CMK (cell line): ENCODE data around the gene BMPER.

Source experiments
- DNase-seq: peaks from one replicate; pipeline ENCODE4 v3.0.0-alpha.2; 2010; ENCODE audit warnings: low read depth

The BMPER gene

DNA sequence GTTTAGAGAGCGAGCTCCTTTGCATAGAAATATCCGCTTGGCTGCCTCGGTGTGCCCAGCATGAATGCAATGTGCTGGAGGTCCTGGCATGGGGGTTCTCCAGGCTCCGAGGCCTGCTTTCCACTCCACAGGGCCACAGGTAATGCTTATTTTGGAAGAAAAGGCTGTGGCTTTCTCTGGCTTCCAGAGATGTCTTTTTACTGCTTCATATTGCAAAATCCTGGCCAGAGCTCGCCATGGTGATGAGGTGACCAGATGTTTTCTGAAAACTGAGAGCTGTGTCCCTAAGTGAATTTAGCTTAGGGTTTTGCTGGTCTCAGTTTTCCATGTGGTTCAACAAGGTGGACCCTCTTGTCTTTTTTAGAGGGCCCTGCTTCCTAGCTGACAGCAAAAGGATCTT, 65.2 kb downstream of the BMPER start:
- DNase-seq, result no peak

DNA sequence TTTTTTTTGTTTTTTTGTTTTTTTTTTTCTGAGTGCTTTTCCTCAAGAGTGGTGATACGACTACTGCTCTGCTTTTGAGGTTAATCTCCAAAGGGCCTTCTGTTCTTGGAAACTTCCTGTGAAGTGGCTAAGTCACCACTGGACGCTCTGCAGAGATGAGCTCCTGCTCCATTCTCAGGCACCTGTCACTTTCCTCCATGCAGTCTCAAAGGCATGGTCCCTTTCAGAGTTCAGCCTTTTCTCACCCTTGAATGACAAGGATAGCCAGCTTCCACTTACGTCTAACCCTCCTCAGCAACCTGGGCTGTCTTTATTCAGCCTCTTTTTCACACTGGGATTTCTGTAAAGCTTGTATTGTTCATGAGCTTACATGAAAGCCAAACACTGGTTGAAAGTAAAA, 65.8 kb downstream of the BMPER start:
- no peak for DNase-seq

DNA sequence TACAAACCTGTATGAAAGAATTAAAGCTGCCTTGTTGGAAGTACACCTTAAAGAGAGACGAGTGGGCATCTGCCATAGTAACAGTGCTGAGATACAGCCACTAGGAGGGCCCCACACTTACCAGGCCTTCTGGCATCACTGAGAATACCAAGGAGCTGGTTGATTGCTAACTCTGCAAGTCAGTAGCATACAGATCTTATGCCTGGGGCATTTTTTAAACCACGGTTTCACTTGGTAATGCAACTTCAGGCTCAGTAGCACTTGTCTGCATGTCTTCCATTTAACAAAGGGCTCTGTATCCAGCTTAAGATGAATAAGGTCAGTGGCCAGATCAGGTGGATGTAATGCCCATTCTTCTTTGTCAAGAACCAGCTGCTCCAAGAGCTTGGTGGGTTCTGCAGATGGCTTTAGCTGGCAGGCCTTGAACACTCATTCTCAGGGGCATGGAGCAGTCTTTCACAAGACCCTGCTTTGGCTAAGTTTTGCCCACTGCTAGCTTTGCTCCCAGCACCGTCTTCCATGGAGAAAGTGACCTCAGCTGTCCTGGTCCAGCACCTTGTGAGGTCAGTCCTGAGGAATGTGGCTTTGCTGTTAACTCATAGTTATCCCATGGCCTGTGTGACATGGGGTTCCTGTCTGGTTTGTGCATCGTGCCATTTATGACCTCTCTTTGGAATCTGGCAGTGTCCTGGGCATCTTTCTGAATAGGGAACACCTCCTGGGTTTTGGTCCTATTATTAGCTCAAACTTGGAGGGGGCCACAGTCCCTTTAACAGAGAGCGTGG, 68.1 kb downstream of the BMPER start:
- no peak for DNase-seq

DNA sequence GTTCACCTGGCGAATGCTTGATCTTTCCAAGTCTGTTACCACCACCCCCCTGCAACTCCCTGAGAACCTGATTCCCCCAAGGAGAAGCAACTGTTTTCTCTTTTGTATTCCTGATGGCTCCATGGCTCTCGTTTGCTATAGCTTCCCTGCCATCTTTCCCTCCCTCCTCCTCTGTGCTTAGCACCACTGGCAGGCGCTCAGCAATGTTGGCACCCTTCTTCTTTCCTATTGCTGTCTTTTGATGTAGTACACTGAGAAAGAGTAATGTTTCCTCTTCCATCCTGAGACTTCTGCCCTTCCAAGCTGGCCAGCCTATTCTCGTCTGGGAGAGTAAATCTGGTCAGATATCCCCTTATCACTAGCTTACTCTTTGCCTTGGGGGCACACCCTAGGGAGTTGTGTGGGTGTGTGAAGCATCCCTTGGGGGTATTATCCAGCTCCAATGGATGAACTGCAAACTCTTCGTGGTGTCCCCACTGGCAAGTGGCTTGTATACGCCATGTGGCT, 74.0 kb downstream of the BMPER start:
- DNase-seq, result no peak

DNA sequence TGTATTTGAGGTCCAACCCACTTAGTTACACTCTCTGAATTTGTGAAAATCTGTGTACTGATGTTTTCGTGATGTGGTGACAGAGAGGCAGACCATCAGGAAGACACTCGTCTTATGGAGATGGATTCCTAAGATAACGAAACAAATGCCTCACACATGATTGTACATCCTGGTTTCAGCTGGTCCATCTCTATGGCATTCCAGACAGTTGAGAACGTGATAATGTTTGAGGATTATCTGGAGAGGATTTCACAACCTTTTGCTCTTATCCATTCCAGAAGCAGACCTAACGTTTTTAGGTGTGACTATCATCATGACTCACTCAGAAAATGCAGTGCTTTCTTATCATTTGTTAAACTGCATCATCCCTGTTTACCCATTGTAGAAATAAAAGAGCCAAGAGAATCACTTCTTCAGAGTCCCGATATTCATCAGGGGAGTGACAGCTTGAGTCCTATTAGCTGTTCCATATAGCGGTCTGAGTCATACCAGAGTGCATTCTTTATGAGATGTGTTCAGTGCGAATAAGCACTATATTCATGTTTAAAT, 74.5 kb downstream of the BMPER start:
- no peak for DNase-seq

DNA sequence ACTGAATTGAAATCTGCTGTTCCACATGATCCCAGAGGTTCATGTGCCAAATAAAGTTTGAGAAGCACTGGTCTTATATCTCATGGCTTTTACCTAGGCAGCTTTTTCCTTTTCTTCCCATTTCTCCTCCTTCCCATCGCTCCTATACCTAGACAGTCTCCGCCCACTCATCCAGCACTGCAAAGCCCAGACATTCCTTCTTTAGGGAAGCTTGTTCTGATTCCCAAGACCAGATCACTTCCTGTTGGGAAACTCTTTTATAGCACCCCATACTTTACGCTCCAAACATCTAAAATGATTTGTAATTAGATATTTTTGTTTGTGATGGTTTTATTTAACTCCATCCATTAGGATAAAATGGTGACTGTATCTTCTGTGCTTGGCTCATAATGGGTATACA, 75.9 kb downstream of the BMPER start:
- DNase-seq, result no peak

DNA sequence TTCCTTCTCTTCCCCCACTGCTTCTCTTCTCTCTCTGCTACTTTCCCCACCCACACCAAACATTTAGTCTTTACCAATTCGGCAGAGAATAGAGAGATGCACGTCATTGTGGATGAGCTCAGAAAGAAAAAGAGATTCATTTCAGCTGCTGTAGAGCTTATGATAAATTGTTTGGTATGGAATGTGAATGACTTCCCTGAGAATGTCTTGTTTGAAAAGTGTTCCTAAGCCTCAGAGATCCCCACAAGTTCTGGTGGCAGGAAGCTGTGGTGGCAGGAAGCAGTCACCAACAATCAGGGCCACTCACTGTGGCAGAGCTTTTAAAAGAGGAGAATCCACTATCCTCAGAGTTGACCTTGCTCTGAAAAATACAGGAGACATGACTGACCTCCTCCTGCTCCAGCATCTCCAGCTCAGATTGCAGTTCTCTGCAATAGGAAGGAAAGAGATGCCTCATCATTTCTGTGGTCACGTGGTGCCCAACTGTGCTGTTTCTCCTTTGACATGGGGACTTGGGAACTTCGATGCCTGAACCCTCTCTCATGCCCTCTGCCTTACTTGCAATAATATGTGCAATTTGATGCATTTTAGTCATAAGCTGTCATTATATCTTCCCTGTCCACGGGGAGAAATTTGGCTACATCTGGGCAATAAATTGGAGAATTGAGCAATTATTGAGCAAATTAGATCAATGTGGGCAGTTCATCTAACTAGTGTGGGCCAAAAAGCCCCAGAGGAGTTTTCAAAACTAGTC, 76.5 kb downstream of the BMPER start:
- DNase-seq, result no peak

DNA sequence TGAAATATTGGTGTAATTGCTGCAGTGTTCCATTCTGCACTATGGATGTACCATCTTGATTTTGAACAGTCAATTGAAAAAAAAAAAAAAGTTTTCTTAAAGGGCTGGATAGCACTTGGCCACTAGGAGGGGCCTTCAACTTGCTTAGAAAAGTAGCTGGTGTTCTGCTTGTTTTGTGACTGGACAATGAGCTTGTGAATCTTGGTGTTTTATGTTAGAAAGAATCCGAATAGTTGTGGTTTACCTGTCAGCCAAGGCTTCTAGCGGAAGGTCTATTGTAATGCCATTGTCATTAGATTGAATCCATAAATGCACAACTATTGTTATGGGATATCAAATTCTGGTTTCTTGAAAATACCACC, 77.1 kb downstream of the BMPER start:
- no peak for DNase-seq

DNA sequence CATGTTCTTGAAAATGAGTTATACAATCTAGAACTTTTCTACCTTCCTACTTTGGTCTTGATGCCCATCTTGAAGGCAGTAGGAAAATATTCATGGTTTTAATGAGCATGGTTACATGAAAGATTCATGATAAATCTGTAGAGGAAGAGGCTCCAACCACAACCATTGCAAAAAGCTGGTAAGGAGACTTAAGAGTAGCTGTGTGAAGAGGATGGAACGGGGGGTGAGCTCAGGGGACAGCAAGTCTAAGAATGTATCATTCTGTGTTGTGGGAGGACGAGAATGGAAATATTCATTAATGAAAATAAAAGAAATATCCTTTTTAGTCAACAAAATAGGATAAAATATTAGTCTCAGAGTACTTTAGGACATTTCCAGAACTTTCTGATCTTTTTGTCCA, 81.1 kb downstream of the BMPER start:
- DNase-seq, result no peak

DNA sequence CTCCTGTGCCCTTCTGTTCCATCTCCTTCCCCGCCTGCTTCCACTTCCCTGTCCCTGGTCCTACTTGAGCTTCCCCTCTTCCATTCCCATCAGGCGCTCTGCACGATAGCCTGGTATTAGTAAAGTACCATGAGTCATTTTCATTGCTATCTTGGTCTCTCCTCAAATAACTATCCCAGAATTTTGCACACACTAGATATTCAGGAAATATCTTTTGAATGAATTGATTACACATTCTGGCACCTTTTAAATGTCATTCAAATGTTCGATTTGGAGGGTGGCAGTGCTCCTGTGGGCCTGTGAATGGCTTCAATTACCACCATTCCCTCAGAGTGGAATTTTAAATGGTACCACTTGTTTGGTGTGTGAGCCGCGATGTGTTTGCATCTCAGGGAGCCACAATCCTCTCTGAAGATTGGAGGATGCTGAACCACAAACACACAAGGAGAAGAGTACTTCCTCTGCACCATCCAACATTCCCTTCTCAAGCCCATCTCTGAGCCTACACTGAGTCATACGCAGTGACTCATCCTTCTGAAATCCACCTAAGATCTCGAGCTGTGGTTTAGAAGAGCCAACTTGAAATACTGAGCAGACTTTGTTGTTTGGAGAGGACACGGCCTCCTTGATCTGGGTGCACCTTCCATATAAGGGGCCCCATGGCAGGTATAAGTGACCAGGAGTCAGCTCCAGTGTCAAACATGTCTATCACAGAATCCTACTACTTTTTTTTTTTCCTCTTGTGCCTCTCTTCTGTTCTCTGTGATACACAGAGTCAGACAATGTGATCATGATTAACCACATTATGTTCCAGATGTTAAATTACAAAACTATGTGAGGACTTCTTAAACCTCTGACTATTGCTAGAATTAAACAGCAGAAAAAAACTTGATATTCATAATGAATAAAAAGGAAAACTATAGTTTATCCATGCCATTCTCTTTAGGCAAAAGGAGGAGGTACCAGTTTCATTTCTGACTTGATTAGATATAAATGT, 81.9 kb downstream of the BMPER start:
- no peak for DNase-seq

DNA sequence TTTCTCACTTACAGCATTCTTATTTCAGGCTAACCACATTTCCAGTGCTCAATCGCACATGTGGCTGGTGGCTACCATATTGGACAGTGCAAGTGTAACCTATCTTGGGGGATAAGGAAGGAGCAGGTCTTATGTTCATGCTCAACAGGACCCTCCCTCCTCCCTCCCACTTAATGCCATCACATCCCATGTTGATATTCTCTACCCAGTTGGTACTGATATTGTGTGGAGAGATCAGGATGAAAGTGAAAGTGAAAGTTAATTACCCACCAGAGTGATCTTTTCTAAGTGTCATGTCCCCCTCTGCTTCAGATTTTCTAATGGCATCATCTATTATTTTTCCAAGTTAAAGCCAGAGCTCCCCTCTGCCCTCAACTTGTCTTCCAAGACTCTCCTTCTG, 91.6 kb downstream of the BMPER start:
- no peak for DNase-seq

DNA sequence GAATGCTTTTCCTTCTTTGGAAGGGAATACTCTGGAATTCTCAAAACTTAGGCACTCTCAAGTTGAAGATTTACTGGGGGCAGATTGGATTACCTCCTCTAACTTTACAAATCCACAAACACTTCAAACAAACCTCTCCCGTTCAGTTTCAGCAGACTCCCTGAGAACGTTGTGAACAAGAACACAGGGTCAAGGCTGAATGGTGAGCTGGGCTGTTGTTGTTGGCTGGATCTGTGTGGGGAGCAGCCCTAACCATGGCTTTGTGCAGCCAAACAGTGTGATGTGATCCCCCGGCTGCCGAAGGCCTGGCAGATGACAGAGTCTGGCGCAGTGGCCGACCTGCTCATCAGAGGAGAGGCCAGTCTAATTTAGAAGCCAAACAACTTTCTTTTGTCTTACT, 93.1 kb downstream of the BMPER start:
- no peak for DNase-seq

DNA sequence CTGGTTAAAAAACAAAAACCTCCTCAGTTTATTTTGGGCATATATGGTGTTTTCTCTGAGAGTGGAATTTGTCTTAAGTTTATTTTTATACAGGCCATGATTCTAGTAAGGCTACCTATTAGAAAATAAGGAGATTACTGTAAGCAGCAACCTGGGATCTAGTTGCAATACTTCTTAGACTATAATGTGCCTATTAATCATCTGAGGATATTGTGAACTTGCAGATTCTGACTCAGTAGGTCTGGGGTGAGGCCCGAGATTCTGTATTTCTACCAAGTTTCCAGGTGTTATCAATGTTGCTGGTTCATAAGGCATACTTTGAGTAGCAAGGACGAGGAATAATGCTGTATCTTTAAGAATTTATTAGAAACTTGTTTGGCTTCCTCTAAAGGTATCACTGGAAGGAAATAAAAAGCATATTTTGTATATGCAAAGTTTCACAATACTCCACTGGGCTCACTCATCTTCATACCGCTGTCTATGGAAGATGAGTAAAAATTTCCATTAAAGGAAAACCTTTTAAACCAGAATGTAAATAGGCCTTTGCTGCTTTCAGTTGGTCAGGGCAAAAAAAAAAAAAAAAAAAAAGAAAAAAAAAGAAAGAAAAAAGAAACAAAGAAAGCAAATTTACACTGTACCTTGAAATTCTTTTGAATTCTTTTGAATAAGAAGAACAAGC, 105.8 kb downstream of the BMPER start:
- DNase-seq, result no peak

DNA sequence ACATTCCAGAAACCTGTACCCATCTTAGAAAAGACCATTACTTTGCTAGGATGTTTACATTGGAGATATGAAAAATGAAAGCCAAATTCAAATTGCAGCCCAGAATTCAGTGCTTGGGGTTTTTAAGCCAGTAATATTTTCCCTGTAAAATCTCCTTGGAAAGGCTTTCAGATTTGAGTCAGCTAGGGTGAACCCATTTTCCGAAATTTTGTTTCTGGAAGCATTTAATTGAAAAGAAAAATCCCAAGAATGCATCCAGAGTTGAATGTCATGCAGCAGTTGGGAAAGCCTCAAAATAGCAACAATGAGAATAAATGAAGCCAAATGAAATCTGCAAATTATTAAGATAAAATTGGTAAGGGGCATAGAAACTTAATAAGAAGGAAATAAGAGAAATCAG, 106.4 kb downstream of the BMPER start:
- DNase-seq, result no peak

DNA sequence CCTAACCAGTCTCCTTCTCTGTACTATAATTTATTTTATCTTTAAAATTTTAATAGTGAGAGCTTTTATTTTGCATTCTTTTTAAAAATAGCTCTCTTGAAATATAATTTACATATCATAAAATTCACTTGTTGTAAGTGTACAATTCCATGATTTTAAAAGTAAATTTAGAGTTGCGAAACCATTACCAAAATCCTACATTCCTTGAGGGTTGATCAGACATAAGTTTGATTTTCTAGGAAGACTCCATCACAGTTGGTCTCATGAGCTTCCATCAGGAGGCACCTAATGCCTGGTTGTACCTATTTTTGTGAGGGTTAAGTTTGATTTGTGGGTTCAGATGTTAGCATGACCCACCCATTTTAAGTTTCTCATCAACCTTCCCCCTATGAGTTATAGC, 108.1 kb downstream of the BMPER start:
- DNase-seq, result no peak

DNA sequence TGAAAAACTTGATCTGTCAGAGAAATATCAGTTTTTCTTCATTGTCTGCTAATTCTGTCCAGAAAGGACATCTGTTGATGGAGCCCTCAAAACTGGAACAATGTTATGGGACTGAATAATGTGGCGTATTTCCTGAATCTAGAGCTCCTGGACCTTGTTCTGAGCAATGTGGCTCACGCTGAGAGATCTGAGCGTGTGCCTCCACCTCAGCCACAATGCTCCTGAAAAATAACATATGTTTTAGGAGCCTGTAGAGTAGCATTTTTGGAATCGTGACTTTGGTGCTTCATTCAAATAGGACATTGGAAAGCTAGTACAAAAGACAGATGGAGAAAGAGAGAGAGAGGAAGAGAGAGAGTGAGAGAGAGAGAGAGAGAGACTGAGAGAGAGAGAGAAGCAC, 110.3 kb downstream of the BMPER start:
- DNase-seq, result no peak

DNA sequence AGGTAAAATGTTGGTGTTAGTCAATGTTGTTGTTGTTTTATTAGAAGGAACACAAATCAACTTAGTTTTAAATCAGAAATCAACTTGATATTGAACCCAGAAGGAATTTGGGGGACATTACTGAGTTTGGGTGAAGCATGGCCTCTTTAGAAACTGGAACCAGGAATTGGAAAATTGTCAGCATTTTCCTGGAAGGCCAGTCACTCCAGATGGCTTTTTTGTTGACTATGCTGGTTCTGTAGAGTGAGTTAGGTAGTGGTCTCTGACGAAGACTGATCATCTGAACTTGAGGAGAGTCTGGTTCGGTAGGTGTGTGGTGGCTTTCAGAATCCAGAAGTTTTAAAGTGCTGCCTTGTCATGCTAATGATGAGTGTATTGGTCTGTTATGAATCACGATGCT, 111.5 kb downstream of the BMPER start:
- DNase-seq, result no peak

DNA sequence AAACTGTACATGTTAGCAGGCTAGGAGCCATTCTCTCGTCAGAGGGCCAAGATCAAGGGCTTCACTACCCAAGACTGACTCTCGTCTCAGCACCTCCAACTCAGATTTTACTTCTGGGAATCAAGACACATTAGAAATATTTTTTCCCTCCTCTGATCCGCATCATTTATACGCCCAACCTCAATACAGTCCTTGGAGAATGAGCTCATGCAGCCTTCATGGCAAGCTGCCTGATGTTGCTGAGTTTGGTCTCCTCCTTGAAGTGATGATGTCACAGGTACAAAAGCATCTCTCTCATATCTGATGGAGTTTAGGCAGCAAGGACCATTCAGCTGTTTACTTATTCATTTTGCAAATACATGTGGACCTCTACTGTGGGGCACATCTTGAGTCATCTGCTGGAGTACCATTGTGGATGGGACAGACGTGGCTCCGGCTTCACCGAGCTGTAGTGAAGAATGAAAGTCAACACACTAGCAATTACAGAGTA, 114.0 kb downstream of the BMPER start:
- DNase-seq, result no peak

DNA sequence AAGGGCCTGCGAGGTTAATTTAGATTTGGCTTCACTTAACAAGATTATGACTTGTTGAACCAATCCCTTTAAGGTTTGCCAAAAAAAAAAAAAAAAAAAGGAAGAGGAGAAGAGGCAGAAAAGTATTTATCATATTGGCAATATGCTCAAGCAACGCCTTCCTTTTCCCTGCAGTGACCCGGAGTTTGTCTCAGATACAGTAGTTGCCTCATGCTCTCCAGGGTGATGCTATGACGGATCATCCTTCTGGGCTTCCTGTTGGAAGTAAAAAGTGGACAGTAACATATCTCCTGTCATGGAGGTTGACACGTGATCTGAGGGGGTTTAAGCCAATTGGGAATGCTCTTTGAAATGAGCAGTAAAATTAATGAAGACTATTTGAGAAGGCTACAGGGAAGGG, 117.3 kb downstream of the BMPER start:
- no peak for DNase-seq

DNA sequence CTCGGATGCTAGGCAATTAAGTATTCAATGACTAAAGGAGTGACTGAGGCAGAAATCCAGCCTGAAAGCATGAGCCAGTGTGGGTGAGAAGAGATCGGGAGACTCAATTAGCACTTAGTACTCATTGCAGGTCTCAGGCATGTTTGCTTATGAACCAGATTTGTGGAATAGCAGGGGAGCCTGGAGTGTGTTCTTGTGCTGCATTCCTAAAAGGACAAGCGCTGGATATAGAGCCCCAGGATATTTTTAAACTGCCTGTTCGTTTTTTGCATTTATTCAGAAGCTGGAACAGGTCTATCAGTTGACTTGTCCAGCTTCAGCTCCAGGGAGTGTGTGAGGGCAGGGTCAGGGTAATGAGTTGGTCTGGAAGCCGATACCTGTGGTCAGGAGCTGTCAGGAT, 120.3 kb downstream of the BMPER start:
- no peak for DNase-seq

DNA sequence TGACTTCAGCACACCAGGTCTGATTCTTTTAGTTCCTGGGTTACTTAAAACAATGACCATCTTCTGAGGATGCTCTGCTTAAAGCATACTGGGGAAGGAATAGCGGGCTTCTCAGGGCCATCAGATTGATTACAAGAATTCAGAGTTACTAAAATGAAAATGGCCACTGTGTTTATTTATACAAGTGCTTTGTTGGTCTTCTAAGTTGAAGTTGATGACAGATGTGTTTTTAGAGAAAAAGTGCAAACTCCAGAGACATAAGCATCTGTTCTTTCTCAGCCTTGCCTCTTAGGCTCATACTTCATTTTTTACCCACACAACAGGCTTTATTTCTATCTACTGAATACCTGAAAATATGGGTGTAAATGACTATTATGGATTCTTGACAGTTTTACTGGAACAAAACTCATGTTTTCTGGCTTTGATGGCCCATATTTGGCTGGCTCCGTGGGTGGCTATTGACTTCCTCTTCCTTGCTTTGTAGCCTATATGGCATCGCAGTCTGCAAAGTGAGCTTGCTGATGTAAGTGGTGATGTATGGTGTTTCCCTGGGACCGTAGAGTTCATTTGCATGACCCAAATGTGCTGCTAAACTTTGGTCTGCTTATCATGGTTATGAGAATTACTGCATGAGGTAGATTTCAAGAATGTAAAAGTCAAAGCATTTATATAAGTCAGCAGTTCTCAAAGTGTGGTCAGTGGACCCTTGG, 121.3 kb downstream of the BMPER start:
- no peak for DNase-seq
